NK-92 treated with Interleukin-12 subunit alpha and Interleukin-12 subunit beta, amount 100 ng/mL, for 24 hours (cell line): ENCODE measurements around the gene IL17C.
"Not testable (repeated sequence)": the region's sequence is repeated elsewhere in the genome, so short reads cannot be mapped to it uniquely, and the experiment has no call there.

Experiments used
- DNase-seq: peaks from one replicate; lab custom pipeline; 2025; lab: John Stamatoyannopoulos, UW

IL17C gene

GRCh38 chr16:88658714-88659113, 20.3 kb downstream of the IL17C start:
- no peak for DNase-seq

- DNase-seq: no peak
Observed at GRCh38 chr16:88659160-88659559, 20.8 kb downstream of the IL17C start.

DNA sequence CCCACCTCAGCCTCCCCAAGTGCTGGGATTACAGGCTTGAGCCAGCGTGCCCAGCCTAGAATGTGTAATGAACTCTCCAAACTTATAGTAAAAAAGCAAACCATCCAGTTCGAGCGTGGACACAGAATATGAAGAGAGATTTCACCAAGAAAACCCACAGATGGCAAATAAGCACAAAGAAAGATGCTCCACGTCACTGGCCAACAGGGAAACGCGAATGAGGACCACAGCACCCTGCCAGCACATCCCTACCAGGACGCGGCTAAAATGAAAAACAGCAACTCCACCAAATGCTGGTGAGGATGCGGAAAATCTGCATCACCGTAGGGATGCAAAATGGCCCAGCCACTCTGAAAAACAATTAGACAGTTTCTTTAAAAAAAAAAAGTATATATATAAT, 23.1 kb downstream of the IL17C start:
- DNase-seq: no peak

GRCh38 chr16:88662222-88662842, 24.0 kb downstream of the IL17C start:
- no peak for DNase-seq

- DNase-seq: peak; percentile 91
Observed at GRCh38 chr16:88662843-88663606, 24.7 kb downstream of the IL17C start, which contains the start of gene MVD. Gene MVD, minus strand, starts transcription at chr16:88663091. Its CDS starts 11 bp downstream, at chr16:88663080.

DNA sequence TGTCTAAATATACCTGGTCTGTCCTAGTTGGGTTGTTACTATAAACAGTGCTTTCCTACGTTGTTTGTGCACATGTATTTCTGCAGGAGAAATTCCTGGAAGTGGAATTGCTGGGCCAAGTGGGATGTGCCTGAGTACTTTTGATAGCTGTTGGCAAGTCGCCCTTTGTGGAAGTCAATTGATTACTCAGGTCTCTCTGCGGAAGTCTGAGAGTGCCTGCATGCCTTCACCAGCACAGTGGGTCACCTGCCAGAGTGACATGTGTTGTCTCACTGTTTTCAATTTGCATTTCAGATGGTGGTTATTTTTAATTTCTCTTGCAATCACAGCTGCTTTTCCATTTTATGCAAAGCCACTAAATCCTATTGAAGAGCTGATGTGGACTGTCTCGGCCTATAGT, 26.8 kb downstream of the IL17C start:
- DNase-seq: no peak

DNA sequence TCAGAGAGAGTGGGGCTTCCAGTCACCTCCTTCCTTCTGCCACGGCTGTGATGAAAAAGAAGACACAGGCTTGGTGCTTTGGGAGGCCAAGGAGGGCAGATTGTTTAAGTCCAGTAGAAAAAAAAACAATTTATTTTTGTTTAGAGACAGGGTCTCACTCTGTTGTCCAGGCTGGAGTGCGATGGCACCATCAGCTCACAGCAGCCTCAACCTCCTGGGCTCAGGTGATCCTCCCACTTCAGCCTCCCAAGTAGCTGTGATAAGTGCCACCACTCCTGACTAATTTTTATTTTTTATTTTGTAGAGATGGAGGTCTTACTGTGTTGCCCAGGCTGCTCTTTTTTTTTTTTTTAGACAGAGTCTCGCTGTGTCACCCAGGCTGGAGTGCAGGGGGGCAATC, 27.2 kb downstream of the IL17C start:
- DNase-seq: no peak

GRCh38 chr16:88667461-88667860, 29.1 kb downstream of the IL17C start:
- no peak for DNase-seq

- DNase-seq: not testable (repeated sequence)
Observed at GRCh38 chr16:88669493-88669892, 31.1 kb downstream of the IL17C start.

DNA sequence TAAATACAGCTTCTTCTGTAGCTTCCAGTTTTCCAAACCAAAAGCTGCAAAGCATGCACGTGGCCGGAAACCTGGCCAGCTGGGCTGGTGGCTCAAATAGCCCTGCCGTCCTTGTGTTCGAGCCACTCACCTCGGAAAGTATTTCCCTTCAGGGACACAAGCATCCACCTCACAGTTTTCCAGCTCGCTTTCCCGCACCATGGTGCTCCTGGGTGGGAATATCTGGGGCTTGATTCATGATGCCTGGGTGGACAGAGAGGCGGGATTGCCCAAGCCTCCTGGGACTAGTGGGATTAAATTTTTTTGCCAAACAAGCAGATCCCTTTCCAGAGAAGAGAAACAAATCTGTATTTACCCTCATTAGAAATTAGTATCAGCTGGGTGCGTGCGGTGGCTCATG, 31.6 kb downstream of the IL17C start:
- no peak for DNase-seq

- no peak for DNase-seq
Observed at GRCh38 chr16:88671806-88672205, 33.4 kb downstream of the IL17C start.

GRCh38 chr16:88672776-88673175, 34.4 kb downstream of the IL17C start:
- no peak for DNase-seq

- DNase-seq: no peak
Observed at GRCh38 chr16:88673716-88674379, 35.5 kb downstream of the IL17C start.

- DNase-seq: no peak
Observed at GRCh38 chr16:88676502-88677242, 38.3 kb downstream of the IL17C start.

- DNase-seq: no peak
Observed at GRCh38 chr16:88677721-88678120, 39.3 kb downstream of the IL17C start.

DNA sequence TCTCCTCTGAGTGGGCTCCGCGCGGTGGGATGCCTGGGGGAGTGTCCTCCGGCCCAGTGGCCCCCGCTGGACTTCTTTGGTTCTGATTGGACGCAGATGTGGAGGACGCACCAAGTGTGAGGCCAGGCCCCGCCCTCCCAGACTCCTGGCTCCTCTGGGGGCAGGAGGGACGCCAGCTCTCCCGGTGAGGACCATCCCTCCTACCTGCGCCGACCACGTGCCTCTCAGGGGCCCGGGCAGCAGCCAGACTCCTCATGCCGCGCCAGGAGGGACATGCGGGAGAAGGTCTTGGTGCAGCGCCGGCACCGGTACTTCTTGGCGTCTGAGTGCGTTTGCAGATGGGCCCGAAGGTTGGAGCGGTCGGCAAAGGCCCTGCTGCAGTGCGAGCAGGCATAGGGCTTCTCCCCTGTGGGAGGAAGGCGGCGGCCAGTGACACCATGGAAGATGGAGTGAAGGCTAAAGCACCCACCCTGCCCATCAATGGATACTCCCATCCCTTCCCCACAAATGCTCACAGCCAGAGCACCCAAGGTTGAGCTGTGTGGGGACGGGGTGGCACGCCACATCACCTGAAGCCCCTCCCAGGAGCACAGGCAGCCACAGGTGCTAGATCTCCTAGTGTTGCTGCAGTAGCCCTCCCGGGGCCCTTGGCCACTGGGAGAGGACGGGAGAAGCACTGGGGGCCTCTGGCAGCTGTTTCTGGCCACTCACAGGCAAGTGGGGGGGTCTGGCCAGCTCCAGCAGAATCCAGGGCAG, 40.0 kb downstream of the IL17C start:
- DNase-seq: no peak

DNA sequence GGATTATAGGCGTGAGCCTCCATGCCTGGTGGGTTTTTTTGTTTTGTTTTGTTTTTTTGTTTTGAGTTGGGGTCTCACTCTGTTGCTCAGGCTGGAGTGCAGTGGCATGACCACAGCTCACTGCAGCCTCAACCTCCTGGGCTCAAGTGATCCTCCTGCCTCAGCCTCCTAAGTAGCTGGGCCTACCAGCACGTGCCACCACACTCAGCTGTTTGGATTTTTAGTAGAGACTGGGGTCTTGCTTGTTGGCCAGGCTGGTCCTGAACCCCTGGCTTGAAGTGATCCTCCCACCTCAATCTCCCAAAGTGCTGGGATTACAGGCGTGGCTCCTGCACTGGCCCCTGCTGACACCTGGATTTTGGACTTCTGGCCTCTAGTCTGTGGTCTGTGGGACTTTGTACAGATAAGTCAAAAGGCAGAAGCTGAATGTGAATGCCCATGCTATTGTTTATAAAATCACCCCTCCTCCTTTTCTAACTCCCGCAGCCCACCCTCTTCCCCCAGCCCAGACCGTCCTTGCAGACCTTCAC, 42.2 kb downstream of the IL17C start:
- DNase-seq: no peak

DNA sequence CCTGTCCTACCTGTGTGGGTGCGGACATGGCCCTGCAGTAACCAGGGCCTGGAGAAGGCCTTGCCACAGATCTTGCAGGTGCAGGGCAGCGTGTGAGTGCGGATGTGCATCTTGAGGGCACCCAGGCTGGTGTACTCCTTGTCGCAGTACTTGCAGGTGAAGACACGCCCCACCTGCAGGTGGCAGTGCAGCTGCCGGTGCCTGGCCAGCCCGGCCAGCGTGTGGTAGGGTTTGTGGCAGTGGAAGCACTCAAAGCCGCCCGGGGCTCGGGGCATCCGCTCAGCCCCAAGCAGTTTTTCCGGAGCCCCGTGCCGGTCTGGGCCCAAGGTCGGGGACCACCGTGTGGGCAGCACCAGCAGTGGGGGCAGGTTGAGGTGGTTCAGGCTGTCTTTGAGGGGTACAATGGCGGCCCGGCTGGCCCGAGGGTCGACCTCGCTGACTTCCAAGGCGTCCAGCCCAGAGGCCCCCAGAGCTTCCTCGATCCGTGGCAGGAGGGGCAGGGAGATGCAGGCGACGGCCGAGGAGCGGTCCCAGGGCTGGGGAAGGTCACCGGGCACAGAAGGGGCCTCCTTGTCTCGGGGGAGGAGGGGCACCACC, 42.8 kb downstream of the IL17C start:
- DNase-seq: no peak

DNA sequence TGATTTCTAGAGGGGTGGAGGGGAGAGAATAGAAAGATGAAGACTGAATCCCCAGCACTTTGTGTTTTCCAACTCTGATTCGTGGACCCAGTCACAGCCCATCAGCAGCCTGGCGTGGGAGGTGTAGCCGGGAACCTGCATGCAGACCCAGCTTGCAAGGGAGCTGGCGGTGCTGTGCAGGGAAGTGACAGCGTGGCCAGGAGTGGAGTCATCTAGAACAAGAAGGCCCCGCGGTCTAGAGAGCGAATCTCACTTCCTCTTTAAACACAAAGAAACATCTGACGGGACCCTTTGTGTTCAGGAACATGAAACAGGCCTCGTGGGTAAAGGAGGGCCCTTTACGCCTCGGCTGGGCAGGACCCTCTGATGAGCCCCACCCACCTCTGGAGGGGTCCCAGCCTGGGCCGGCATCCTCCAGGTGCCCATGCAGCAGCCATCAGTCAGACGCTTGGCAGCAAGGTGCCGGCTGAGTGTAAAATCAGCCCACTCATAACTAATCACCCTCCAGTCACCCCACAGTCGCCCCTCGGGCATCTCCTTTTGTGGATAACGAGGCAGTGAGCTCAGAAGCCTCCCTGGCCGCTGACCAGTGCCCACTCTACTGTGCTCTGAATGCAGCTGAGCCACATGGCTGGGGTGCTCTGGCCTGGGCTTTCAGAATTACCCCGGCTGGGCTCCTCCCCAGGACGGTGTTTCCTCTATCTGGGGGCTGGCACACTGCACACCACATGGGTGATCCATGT, 43.5 kb downstream of the IL17C start:
- no peak for DNase-seq

DNA sequence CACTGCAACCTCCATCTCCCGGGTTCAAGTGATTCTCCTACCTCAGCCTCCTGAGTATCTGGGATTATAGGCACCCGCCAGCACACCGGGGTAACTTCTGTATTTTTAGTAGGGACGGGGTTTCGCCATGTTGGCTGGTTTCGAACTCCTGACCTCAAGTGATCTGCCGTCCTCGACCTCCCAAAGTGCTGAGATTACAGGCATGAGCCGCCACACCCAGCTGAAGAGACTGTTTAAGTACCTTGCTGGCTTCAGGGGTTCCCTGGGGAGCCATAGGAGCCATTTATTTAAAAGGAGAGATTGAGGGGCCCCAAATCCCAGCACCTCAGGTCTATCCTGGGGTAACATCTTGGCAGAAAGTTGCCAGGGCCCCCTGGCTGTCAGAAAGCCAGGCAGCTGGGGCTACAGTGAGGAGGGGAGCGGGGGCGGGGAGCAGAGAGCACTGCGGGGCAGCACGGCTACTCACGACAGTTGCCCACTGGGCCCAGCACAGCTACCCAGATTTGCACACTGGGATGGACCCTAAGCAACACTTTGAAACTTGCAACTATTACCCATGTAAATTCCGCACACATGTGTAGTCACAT, 46.3 kb downstream of the IL17C start:
- DNase-seq: no peak
